GM18507 (cell line): ENCODE results near the gene AGAP1.

Experiments used
- DNase-seq: peaks from one replicate; pipeline ENCODE4 v3.0.0; 2011; ENCODE audit warnings: low read depth; ENCODE audit not compliant: insufficient read length; ENCODE audit errors: extremely low spot score
- FAIRE-seq: peaks from 2 replicates; lab custom pipeline; 2011; peaks lifted over from hg19 to GRCh38; lab: Jason Lieb, UNC

AGAP1 gene

DNA sequence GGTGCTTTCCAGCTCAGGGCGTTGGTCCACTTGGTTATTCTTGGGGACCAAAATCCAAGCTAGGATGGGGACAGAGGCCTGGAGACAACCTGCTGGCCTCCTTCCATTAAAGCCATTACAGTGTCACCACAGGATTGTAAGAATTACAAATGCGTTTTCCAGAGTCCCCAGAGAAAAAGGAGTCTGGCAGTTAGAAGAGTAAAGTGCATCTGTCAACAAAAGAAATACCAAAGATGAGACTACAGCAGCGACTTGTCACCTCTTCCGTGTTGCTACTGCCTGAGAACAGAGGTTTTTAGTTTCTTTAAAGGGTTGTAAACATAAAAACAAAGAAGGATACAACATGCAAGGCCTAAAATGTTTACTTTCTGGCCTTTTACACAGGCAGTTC is 235.7 kb downstream of the AGAP1 start:
- DNase-seq, result no peak
- FAIRE-seq, result no peak

- DNase-seq (no peak), FAIRE-seq (no peak)
Observed at GRCh38 chr2:235730115-235730514, 236.3 kb downstream of the AGAP1 start.

GRCh38 chr2:235733761-235734160 is 239.9 kb downstream of the AGAP1 start:
- FAIRE-seq, result no peak
- DNase-seq, result no peak

DNA sequence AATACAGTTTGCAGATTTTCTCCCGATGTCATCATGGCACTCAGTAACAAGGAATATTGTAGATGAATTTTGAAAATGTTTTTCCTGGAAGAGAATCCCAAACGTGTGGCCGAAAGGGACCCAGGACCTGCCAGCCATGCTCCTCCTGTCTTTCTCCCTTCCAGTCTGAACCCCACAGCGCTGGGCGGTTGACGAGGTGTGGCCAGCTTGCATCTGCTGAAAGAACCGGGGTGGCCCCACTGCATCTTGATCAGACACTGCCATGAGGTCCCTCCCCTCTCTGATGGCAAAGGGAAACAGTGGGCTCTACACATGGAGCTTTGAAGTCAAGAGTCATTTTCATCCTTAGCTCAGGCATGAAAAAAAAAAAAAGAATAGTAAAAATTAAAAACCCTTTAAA is 240.3 kb downstream of the AGAP1 start:
- no peak for FAIRE-seq
- no peak for DNase-seq

GRCh38 chr2:235734688-235735231 is 240.9 kb downstream of the AGAP1 start:
- no peak for DNase-seq
- FAIRE-seq, result no peak

- FAIRE-seq (no peak), DNase-seq (no peak)
Observed at GRCh38 chr2:235737396-235737795, 243.6 kb downstream of the AGAP1 start.

DNA sequence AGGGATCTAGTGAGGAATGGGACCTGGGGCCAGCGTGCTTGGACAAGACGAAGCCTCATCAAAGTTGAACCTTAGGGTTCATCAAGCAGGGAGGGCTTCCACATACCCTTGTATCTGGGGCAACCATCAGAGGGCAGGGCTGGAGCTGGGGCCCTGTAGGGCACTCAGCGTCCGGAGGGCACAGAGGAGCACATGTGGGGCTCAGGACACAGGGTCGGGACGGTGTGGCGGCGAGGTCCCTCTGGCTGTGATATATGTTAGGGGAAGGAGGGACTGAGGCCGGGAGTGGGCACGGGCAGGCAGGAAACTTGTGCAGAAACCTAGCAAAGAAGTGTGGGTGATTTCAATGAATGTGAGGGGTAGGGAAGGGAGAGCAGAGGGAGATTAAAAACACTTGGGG is 244.0 kb downstream of the AGAP1 start:
- no peak for FAIRE-seq
- DNase-seq, result no peak

DNA sequence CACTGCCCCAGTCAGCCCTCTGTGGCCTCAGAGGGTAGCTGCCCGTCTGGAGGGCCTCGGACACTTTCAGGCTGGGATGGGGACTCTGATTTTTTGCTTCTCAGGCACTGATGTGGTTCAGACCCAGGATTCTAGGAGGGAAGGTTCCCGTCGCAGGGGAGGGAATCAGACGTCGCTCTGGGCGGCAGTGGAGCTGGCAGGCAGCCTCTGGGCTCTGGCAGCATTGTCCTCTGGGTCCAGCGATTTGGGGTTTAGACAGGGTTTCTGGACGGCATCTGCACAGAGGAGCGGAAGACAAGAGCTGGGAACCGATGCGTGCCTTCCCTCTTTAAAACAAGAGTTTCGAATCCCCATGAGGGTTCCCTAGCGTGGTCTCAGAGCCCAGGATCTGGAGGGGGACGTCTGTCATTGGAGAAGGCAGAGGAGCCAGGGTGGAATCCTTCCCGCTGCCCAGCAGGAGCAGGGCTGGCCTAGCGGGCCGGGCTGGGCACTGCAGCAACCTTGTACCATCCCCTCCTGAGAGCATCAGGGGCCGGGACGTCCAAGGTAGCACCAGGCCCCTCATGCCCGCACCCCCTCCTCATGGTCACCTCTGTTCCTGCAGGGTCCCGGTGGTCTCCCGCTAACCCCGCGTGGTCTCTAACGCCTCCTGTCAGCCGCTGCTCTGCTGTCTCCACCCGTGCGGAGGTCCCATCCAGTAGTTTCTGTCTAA is 246.0 kb downstream of the AGAP1 start:
- no peak for FAIRE-seq
- no peak for DNase-seq

- DNase-seq (no peak), FAIRE-seq (no peak)
Observed at GRCh38 chr2:235740821-235741220, 247.0 kb downstream of the AGAP1 start.

- FAIRE-seq (no peak), DNase-seq (no peak)
Observed at GRCh38 chr2:235744161-235744560, 250.3 kb downstream of the AGAP1 start.

- FAIRE-seq, result no peak
Observed at GRCh38 chr2:235745597-235745996, 251.8 kb downstream of the AGAP1 start.

DNA sequence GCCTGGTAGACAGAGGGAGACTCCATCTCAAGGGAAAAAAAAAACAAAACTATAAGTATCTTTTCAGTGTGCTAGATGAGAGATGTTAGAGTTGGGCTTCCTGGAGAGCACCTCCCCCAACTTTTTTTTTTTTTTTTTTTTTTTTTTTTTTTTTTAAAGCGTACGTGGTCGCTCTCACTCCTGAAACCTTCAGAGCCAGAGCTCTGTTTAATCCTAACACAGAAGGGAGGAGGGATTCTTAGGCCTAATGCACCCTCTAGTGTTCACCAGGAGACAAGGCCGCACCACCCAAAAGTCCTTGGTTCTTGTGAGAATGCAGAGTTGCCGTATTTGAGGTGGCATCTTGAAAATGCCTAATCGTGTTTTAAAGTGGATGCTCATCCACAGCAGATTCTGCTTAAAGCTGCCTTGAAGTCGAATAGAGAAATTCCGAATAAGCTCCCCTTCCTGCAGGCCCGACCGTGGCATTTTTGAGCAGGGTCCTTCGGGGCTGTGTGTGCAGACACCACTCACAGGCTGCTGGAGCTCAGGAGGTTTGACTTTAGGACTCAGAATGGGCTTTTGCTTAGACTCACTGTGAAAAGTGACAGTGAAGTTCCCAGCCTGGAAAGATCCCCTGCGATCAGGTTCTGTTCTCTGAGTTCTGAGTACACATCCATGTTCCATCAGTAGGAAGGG is 252.6 kb downstream of the AGAP1 start:
- peak; percentile 35 for DNase-seq
- peak; percentile 62 for FAIRE-seq

More at GRCh38 chr2:235745597-235745996, 251.8 kb downstream of the AGAP1 start:
- no peak for DNase-seq

GRCh38 chr2:235747001-235747785 is 253.3 kb downstream of the AGAP1 start:
- FAIRE-seq (no peak), DNase-seq (no peak)

GRCh38 chr2:235747786-235748091 is 253.9 kb downstream of the AGAP1 start:
- FAIRE-seq (no peak), DNase-seq (no peak)

GRCh38 chr2:235749121-235749770 is 255.4 kb downstream of the AGAP1 start:
- FAIRE-seq (no peak), DNase-seq (no peak)

DNA sequence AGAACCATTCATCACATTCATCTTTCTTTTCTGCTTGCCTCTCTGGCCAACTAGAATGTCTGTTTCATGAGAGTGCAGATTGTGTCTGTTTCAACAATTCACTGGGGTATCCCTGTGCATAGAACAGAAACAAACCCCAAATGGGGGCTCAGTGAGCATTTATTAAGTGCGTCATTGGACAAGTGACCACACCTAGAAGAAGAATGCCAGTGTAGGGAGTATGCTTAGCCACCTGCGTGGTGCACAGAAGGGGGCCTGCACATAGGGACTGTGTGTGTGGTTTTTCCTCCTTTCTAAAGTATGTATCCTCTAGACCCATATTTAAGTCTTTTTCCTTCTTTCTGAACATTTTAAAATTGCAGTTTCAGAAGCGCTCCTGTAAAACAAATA is 255.9 kb downstream of the AGAP1 start:
- no peak for DNase-seq
- no peak for FAIRE-seq

DNA sequence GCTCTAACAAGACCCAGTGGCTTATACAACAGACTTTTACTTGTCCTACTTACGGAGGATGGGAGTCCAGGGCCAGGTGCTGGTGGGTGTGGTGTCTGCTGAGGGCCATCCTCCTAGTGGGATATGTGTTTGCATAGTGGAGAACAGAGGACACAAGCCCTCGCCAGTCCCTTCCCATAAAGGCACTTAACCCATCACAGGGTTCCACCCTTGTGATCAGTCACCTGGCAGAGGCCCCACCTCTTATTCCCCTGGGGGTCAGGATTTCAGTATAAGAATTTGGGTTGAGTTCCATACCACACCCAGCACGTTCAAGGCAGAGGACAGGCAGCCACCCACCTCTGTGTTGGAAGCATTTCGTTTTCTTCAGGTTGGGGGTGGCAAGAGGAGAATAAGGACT is 259.0 kb downstream of the AGAP1 start:
- DNase-seq (no peak), FAIRE-seq (no peak)

DNA sequence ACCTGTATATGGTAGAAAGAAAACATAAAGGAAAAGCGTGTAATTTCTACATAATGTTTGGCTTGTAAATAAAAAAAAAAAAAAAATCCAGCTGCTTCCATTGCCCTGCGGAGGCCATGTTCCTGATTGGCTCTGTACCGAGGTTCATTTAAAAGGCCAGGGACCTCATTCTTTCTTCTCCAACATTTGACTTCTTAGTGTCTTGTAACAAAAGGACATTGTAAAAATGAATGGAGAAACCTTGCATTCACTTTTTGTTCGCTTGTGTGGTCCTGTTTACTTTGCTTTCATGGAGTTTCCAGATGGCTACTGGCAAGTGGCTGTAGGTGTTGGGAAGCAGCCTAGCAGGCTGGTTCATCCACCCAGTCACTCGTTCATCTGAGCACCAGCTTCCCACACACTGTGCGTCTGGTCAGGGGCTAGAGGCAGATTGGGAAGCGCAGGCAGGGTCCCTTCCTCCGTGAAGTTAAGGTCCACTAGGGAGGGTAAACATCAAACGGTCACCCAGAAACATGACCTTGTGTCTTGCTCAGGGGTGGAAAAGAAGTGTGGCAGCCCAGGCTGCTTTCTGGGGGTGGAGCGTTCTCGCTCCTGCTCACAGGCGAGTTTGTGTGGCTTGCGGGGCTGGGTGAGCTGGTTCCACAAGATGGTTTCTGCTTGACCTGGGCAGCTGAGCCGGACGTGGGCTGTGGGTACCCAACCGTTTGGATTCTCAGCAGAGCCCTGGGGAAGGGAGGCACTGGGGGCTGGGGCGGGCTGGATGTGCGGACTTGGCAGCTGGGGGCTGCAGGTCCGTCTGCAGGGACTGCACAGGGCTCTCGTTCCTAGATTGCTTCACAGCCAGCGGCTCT is 260.7 kb downstream of the AGAP1 start:
- DNase-seq (no peak), FAIRE-seq (no peak)

- DNase-seq (no peak), FAIRE-seq (no peak)
Observed at GRCh38 chr2:235756491-235756890, 262.6 kb downstream of the AGAP1 start.
